ENCODE data around the gene PRAMEF26.
"Not testable (repeated sequence)": the region's sequence is repeated elsewhere in the genome, so short reads cannot be mapped to it uniquely, and the experiment has no call there.

Gene PRAMEF26

DNA sequence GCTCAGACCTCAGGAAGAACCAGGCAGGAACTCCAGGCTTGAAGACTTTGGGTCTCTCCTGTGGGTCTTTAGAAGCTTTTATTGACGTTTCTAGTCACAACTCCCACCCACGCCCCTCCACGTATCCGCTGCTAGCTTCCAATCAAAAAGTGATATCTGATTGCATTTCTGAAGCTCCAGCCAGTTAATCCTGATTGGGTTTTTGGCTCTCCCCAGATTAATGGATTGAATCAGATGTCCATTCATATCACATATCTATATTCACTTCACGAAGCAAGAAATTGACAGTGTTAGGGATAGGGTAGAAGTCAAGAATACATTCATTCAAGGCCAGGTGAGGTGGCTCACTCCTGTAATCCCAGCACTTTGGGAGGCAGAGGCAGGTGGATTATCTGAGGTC is at the start of gene PRAMEF26:
TSS of gene PRAMEF26 (minus strand) at position 101 of the 400 bp plus-strand sequence. CDS start 2,914 bp downstream, outside the sequence.
- H3K4me3 ChIP-seq; H3K27me3 ChIP-seq (ENCODE audit: low read depth); H3K4me1 ChIP-seq; H3K9me3 ChIP-seq; in situ Hi-C loops (cut with MboI; ENCODE audit: low sequenced_read_pairs); DNase-seq (ENCODE audit: low spot score in 2 of 2); H3K36me3 ChIP-seq (replicated peaks): not testable (repeated sequence)

DNA sequence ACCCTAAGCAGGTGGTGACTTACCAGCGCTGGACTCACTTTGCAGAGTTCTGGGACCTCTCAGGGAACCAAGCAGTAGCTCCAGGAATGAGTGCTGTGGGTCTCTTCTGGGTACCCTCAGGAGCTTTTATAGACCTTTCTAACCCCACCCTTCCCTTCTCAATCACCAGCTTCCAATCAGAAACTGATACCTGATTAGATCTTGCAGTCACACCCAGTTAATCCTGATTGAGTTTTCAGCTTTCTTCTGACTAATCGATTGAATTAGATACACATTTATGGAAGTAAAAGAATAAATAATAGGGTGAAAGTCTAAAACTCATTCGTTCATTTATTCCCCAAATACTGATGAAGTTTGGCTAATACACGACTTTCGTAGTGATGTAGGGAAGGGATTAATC is 45.5 kb upstream of the PRAMEF26 start, which contains the start of gene PRAMEF13:
TSS of gene PRAMEF13 (minus strand) at position 101 of the 400 bp plus-strand sequence. CDS start 1,820 bp downstream, outside the sequence.
- H3K9me3 ChIP-seq; DNase-seq (ENCODE audit: low spot score in 2 of 2); in situ Hi-C loops (cut with MboI; ENCODE audit: low sequenced_read_pairs); H3K4me3 ChIP-seq; H3K4me1 ChIP-seq; H3K36me3 ChIP-seq (replicated peaks); H3K27me3 ChIP-seq (ENCODE audit: low read depth): not testable (repeated sequence)

GRCh38 chr1:13171548-13171947 is 15.7 kb upstream of the PRAMEF26 start, which contains the start of gene PRAMEF9:
Gene PRAMEF9, plus strand, starts transcription at chr1:13171848. Its CDS starts 3,433 bp downstream, at chr1:13175281.
- H3K4me3 ChIP-seq; H3K36me3 ChIP-seq (replicated peaks); DNase-seq (ENCODE audit: low spot score in 2 of 2); H3K4me1 ChIP-seq; in situ Hi-C loops (cut with MboI; ENCODE audit: low sequenced_read_pairs); H3K9me3 ChIP-seq; H3K27me3 ChIP-seq (ENCODE audit: low read depth): not testable (repeated sequence)

DNA sequence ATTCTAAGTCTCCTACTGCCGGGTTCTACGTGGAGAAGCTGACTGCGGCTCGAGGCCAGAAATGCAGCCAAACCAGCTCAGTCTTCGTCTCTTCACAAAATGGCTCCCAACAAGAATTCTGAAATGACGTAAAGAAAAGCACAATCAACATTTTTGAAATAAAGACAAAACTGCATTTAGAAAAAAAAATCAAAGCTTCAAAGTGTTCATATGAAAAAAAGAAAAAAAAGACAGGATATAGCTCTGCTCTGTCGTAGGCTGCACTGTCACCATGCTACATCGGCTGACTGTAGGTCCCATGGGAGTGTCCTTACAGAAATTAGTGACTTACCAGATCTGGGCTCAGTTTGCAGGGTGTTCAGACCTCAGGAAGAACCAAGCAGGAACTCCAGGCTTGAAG is 9.7 kb upstream of the PRAMEF26 start, which contains the start of gene HNRNPCL4:
TSS of gene HNRNPCL4 (minus strand) at position 101 of the 400 bp plus-strand sequence. CDS start 164 bp downstream, outside the sequence.
- DNase-seq (ENCODE audit: low spot score in 2 of 2); in situ Hi-C loops (cut with MboI; ENCODE audit: low sequenced_read_pairs); H3K9me3 ChIP-seq; H3K4me3 ChIP-seq; H3K4me1 ChIP-seq; H3K36me3 ChIP-seq (replicated peaks); H3K27me3 ChIP-seq (ENCODE audit: low read depth): not testable (repeated sequence)

DNA sequence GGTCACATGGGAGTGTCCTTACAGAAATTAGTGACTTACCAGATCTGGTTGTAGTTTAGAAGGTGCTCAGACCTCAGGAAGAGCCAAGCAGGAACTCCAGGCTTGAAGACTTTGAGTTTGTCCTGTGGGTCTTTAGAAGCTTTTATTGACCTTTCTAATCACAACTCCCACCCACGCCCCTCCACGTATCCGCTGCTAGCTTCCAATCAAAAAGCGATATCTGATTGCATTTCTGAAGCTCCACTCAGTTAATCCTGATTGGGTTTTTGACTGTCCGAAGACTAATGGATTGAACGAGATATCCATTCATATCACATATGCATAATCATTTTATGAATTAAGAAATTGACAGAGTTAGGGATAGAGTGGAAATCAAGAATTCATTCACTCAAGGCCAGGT is 39.1 kb downstream of the PRAMEF26 start, which contains the start of gene HNRNPCL2:
TSS of gene HNRNPCL2 (minus strand) at position 101 of the 400 bp plus-strand sequence. CDS start 454 bp downstream, outside the sequence.
- H3K27me3 ChIP-seq (ENCODE audit: low read depth); H3K36me3 ChIP-seq (replicated peaks); in situ Hi-C loops (cut with MboI; ENCODE audit: low sequenced_read_pairs); DNase-seq (ENCODE audit: low spot score in 2 of 2); H3K4me3 ChIP-seq; H3K9me3 ChIP-seq; H3K4me1 ChIP-seq: not testable (repeated sequence)
